ENCODE results near the gene HLA-DQA1.

DNA sequence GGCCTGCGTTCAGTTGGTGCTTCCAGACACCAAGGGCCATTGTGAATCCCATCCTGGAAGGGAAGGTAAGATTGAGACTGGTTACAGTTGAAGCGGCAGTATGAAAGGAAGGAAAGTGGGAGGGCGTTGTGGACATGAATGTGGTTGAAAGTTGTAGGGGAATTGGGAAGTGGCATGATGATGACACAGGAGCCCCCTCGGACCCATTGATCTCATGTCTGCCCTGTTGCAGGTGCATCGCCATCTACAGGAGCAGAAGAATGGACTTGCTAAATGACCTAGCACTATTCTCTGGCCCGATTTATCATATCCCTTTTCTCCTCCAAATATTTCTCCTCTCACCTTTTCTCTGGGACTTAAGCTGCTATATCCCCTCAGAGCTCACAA lies 5.5 kb downstream of the HLA-DQA1 start:
- TF ChIP-seq POLR2A (IDR thresholded peaks at IDR 0.05; ENCODE audit: low read length): no peak
- no peak for TF ChIP-seq GATA1 (IDR thresholded peaks at IDR 0.05; ENCODE audit: low read depth, low read length)
